Stimulated activated CD4-positive, alpha-beta T cell treated with anti-CD3 and anti-CD28 coated beads, Interleukin-1b, Interleukin-23, amount 100 ng/mL, for 4 hours (primary cell): Measurements from ENCODE around the gene MGMT.

Experiments used
- DNase-seq, 2 donors: peaks; one replicate each; pipeline ENCODE4 v3.0.0-alpha.2; 2020; ENCODE audit warnings: low read depth in 2 of 2

MGMT gene

DNA sequence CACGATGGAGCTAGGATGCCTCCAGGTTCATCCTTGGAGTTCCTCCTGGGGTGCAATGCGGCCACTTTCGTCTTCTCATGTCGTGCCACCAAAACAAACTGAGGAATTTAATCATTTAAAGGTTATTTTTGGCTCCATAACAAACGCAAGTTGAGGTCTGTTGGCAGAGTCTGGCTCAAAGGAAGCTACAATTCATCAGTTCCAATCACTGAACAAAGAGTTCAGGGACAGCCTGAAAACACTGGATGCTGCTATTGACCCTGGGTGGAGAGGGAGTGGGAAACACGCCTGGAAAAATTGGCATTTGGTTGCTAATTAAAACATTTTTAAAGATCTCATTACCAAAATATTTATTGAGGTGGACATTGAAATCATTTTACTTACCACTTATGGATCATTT is 11.4 kb upstream of the MGMT start:
- DNase-seq = no peak

DNA sequence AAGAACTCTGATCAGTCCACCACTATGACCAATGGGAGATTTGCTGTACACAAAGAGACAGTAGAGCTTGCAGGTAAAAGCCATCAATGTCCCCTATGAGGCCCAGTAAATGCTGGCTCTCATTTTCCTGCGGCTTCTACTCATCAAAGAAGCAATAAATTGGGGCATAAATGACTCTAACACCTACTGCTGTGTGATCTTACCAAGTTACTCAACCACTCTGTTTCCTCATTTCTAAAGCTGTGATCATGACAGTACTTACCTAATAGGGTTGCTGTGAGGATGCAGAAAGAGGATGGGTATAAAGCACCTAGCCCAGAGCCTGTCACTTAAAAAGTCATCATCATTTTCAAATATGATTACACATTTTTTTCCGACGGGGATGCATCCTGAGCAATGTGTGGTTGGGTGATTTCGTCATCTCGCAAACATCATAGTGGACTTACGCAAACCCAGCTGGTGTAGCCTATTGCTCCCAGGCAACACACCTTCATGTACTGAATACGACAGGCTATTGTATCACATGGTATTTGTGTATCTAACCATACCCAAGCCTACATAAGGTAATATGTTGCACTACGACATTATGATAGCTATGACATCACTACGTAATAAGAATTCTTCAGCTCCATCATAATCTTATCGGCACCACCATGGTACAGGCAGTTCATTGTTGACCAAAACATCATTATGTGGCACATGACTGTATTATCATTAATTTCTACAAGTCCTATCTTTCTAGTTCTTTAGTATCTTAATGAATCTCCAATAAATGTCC is 7.1 kb upstream of the MGMT start:
- no peak for DNase-seq

DNA sequence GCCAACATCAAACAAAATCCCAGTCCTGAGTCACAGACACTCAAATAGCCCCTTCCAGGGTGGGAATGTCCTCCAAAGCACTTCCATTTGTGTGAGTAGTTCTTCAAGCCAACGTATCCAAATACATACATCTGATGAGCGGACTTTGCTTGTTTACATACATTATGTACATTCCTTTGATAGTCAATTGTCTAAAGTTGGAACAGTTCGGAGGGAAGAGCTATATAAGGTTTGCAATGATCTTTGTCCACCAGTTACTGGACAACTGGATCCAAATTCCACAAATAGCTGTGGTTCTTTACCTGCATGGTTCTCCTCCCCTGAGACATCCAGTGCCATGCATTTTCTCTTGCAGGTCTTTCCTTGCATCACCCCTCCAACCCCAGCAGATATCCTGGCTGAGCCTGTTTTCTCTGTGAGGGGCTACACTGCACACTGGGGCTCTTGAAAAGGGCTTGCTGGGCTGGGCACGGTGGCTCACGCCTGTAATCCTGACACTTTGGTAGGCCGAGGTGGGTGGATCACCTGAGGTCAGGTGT is 4.7 kb upstream of the MGMT start:
- DNase-seq = no peak

DNA sequence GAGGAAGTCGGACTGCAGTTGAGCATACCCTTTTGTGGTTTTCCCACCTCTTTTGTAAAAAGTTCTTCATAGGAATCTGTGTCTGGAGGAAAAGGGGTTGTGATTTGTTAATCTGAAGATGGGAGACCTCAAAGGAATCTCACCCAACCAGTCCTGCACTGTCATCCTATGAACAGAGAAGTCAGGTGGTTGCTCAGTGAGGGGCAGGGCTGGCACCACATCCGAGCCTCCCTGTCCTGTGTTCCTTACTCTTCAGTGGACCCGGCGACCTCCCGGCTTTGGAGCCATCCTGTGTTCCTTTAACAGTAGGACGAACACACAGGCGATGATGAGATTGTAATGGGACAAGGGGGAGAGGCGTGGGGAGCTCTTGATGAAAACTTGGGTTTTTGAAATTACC is 2.8 kb upstream of the MGMT start:
- no peak for DNase-seq

DNA sequence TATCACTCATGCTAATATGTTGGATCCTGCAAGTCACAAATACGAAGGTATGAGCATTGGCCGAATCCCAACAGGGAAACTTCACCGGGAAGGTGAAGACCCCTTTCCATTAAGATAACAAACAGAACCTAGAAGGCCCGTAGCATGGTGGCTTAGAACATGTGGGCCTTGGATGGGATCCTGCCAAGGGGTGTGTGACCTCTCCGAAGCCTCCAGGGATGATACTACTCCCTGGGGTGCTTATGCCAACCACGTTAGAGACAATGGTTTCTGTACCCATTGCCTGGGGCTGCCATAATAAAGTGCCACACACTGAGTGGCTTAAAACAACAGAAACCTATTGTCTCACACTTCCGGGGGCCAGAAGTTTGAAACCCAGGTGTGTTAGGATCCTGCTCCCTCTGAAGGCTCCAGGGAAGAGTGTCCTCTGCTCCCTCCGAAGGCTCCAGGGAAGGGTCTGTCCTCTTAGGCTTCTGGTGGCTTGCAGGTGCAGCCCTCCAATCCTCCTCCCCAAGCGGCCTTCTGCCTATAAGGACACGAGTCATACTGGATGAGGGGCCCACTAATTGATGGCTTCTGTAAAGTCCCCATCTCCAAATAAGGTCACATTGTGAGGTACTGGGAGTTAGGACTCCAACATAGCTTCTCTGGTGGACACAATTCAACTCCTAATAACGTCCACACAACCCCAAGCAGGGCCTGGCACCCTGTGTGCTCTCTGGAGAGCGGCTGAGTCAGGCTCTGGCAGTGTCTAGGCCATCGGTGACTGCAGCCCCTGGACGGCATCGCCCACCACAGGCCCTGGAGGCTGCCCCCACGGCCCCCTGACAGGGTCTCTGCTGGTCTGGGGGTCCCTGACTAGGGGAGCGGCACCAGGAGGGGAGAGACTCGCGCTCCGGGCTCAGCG is 992 bp upstream of the MGMT start:
- no peak for DNase-seq

DNA sequence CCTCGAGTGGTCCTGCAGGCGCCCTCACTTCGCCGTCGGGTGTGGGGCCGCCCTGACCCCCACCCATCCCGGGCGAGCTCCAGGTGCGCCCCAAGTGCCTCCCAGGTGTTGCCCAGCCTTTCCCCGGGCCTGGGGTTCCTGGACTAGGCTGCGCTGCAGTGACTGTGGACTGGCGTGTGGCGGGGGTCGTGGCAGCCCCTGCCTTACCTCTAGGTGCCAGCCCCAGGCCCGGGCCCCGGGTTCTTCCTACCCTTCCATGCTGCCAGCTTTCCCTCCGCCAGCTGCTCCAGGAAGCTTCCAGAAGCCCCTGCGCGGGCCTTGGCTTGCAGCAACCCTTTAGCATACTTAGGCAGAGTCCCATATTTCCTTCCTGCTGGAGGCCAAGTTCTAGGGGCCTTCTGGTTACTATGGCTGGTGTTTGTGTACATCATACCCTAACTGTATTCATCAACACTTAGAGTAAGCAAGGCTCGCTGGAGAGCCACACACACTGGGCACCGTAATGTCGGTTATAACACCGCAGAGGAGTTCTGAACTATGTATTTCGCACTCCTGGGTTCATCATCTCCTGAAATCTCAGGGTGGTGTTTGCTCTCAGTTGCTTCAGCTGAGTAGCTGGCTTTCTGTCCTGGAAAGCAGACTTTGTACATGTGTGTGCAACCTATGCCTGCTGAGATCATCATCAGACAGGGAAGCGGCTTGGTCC is 471 bp downstream of the MGMT start:
- DNase-seq = no peak

DNA sequence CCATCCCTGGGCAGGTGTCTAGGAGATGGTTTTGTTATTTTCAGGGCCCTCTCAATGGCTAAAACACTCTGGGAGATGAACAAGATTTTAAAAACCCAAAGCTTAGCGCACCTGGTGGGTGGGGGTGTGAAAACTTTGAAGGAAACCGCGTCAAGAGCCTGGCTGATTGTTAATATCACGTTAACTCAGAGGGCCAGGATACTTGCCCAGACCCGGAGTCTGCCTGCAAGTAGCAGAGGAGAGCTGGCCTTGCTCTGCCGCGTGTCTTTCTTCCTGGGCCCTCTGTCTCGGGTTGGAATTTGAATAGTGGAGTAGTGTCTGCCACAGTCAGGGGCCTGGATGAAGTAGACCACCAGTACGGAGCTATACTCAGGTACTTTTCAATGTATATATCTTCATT is 1.1 kb downstream of the MGMT start:
- no peak for DNase-seq

DNA sequence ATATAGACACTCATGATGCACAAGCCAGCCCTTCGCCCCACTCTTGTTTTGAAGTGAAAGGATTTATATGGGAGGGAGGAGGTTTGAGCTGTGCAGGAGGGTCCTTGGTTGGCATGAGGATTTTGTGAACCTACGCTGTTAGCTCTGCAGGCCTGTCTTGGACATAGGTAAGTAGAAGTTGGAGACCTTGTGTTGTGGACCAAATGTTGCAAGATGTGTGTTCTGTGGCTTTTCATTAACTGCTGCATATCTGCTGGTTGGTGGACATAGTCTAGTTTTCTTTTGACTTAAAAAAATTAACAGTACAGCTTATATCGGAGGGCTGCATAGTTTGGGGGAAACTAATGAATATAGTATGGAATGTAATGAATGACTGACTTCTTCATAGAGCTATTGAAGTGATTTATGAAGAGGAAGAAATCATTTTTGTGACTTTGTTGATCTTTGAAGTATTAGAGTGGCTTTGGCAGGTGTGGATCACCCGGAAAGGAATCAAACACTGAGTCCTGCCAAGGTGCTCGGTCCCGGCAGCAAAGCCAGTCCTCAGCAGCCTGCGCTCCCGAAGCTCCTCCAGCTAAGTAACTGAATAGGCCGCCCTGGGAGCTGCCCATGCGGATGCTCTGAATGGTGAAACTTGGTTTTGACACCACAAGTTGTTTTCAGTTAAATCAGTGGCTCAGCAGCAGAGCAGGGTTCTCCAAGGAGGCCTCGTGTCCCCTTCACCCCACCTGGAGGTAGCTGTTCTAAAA is 3.2 kb downstream of the MGMT start:
- no peak for DNase-seq

DNA sequence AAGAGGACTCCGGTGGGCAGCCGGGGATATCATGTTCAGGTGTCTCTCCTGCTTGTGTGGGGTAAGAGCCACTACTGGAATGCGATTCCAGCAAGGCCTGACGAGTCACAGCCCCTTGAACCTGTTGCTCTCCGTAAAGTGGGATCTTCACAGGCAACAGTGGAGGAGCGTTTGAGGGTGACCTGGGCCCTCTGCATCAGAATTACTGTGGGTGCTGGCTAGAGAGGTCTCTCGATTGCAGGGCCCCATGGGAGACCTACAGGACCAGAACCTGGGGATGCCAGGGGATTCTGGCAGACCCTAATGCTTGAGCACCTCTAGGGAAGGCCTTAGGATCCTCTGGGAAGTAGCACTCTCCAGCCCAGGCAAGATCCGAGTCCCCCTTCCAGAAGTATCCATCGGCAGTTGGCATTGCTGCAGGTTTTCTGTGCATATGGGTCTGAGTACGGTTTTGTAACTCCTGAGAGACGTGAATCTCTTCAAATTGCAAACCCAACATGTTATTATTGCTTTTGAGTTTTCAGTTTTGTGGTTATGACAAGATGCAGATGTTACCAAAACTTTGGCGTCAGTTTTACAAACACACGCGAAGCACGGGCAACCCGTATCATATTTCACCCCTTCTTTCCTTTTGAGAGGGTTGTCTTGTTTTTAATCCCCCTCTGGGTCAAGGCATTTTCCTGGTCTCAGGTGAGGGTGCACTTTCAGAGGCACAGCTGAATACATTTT is 4.6 kb downstream of the MGMT start:
- no peak for DNase-seq

DNA sequence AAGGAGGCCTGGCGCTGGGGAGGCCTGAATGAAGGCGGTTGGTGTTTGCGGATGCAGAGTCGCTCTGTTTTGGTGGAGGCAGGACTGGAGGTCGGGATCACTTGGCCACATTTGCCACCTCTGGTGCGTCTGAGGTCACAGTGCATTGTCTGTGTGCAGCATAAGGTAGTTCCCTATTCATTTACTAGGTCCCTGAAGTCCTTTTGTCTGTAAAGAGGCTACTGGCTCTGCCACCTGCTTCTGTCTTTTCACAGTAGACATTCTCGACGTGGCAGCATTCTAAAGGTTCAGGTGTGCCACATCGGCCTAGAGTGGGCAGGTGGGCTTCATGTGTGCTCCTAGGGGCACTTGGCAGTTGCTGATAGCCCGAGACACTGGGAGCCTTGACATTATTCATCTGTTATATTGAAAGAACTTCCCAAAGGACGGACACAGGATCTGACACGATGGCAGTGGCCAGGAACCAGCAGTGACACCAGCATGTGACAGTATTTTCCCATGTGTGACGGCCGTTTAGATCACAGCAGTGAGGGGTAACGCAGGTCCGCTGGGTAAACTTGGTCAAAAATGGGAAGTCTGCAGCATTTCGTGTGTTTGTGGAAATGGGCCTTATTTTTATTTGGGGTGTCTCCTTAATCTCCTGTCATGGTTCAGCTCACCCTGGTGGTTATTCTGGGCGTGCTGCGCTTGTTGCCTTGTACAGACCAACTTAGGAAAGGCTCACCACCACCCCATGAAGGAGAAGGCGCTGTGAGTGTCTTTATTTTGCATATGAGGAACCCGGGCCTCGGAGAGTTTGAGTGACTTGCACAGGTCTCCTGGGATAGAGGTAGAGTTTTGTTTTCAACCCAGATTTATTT is 5.9 kb downstream of the MGMT start:
- DNase-seq = no peak

DNA sequence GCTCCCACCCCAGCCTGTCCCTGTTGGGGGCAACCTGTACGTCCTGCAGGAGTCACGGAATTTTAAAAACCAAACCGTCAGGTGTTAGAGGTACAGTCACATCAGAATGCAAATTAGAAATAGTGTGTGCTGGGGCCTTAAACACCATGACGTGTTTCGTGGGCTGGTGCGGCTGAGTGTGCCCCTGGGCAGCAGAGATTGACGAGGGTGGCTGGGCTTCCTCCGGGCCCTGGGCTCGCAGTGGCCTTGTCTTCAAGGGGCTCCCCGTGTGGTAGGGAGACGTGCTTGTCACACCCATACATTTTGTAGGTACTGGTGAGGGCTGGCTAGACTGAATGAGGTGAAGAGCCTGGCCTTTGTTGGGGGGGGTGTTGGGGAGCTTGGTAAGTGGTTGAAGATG is 7.6 kb downstream of the MGMT start:
- no peak for DNase-seq

DNA sequence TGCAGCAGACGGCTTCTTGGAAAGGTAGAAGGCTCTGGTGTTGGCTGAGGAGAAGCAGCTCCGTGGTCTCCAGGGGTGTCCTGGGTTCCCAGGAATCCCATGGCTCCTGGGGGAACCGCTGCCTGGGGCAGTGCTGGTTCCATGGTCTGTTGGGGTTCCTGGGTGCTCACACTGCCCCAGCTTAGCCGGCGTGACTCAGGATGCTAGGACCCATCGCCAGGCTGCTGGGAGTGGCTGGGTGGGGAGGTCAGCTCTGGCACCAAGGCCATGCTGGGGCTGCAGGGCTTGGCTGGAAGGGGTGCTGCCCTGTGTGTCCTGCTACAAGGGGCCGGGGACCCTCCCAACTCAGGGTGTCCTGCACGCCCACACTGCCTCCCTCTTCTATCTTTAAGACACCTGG is 9.4 kb downstream of the MGMT start:
- DNase-seq = no peak

DNA sequence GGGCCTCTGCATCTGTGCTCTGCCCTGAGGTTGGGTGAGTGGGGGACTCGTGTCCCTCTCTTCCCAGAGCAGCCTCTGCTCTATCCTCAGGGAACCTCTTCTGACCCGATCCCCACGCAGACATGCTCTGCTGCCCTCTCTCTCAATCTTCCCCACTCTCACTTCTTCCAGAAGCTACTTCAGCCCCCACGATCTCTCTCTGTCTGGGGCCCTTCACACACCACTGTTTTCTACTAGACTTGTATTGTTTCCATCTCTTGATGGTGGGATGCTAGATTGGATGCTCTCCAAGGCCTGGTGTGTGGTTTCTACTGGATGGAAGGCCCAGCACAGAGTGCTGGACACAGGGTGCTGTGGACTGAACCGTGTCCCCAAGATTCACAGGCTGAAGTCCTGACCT is 10.0 kb downstream of the MGMT start:
- no peak for DNase-seq

DNA sequence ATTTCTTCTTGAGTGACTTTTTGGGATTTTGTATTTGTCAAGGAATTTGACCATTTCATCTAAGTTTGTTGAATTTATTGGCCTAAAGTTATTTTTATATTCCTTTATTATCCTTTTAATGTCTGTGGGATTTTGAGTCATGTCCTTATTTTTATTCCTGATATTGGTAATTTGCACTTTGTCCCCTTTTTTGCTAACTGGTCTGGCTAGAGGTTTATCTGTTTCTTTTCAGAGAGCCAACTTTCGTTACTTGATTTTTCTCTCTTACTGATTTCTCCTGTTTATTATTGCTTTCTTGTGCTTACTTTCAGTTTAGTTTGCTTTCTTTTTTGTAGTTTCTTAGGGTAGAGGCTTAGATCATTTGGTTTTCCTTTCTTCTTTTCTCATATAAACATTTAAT is 14.6 kb downstream of the MGMT start:
- no peak for DNase-seq

DNA sequence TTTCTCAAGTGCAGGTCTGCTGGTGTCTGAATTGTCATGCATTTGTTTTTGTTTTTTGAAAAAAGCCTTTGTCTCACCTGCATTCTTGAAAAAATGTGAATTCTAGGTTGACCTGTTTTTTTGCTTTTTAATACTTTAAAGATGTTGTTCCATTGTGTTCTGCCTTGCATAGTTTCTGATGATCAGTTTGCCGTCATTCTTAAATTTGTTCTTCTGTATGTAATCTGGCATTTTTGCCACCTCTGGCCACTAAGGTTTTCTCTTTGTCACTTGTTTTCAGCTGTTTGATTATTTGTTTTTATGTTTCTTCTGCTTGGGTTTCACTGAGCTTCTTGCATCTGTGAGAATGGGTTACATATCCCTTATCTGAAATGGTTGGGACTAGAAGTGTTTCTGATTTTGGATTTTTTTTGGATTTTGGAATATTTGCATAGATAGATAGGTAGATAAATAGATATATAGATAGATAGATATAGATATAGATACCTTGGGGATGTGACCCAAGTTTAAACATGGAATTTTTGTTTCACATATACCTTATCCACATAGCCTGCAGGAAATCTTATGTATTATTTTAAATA is 16.5 kb downstream of the MGMT start:
- no peak for DNase-seq

DNA sequence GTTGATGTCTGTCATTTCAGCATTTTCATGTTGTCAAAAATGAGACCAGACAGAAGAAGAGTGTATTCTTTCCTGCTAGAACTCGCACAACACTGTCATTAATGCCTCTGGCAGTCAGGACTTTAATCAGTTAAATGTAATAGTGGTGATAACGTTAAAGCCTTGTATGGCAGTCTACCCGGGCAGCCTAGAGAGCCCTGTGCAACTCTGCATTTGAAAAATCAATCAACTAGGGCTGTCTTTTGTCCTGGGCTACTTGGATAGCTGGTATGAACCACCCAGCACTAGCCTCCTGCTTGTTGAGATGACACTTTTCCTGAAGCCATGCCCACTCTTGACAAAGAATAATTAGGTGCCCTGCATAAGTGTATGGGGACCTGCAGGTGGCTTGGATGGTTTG is 19.8 kb downstream of the MGMT start:
- no peak for DNase-seq

DNA sequence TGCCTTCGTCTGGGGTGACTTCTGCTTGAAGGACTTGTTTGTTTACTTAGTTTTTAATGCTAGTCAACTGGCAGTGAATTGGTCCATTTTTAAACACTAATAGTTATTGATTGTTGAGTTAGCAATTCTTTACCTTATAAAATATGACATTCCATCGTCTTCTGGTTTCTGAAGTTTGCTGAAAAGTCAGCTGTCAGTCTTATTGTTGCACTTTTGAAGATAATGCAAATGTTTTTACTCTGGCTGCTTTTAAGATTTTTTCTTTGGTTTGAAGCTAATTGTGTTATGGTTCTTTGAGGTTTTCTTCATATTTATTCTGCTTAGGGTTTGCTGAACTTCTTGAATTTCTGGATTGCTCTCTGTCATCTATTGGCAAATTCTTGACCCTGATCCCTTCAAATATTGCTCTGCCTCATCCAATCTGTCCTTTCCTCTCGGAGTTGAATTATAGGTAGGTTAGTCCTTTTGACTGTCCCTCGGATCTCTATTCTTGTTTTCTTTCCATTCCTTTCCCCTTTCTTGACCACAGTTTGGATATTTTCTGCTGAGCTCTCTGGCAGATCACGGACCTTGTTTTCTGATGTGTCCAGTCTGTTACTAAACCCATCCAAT is 24.2 kb downstream of the MGMT start:
- DNase-seq = no peak

DNA sequence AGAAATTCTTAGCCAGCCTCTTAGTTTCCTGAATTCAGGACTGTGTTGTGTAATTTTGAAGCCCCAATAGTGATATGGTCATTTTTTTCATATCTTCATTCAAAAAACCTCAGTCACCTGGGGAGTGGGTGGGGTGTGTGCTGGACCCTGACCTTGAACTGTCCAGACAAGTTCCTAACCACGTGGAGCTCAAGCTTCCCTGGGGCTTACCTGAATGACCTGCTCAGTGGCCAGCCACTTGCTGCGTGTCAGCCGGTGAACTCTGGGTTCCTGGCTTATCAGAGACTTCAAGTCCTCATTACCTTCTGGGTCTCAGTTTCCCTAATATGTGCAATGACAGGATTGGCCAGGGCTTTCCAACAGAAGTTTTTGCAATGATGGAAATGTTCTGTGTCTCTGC is 27.1 kb downstream of the MGMT start:
- DNase-seq = no peak

DNA sequence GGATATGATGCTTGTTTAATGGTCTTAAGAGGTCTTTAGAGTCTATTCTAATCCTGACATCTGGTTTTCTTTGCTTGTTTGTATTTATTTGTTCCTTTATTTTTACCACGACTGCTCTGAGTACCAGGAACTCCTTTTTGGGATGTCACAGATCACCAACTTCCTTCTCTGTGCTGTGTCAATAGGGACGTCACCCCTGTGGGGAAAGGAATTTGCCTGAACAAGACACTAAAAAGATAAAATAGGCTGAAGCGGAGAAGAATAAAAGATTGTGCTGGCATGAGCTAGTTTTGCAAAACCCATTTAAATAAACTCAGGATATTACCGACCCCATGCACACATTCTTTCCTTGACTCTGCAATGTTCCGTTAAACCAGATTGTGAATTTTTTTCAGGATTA is 27.7 kb downstream of the MGMT start:
- no peak for DNase-seq
